ENCODE data around the gene CFAP61. TPM values are rescaled to one million over a fixed set of nuclear protein-coding genes. Genes with fewer than 3 reads are reported as not detected.

The CFAP61 gene
- total and polyA plus RNA-seq, 3 experiments from 2014 or later: not detected

DNA sequence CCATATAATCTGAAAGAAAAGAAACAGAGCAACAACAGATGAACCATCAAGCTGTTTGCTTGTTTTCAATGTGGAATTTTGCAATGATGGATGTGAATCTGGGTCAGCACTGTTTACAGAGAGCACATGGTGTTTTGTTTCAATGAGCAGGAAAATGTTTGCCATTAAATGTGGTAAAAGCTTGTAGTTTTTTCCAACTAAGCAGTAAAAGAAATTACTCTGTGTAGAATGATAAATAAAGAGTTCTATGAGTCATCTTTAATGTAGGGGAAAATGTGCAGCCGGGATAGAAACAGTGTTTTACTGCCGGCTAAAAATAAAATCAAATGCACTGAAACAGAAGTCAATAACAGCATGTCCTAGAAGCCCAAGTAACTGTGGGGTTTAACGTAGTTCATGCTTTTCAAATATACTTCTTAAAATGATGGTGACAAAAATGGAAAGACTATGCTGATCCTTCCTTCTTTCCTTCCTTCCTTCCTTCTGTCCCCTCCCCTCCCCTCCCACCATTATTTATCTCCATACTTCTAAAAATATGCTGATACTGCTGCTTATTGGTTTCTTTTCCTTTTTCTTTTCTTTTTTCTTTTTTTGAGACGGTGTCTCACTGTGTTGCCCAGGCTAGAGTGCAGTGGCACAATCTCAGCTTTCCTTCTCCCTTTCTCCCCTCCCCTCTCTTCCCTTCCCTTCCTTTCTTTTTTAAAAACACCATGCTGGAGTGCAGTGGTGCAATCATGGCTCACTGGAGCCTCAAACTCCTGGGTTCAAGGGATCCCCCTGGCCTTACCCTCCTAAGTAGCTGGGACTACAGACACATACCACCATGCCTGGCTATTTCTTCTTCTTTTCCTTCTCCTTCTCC lies 41.5 kb upstream of the CFAP61 start:
- Mint-ChIP-seq H3K4me3 (no peak overlapping the region), H3K27ac (no peak overlapping the region), H3K4me1 (peaks cover 0 to 9% (median 4%) of the 10 kb centered on the region in 3 donors), H3K9me3 (no peaks in the 10 kb centered on the region), H3K36me3 (peaks cover 0 to 1% (median 0%) of the 10 kb centered on the region in 3 donors), H3K27me3 (peaks cover 12 to 36% of the 10 kb centered on the region in 2 donors)
- DNase-seq: no peak
- Histone ChIP-seq H3K9me3 (ENCODE audit: low read length) (no peaks in the 10 kb centered on the region), H3K27ac (ENCODE audit: low read depth, low read length) (no peak overlapping the region), H3K4me3 (ENCODE audit: low read length) (no peak overlapping the region), H3K27me3 (ENCODE audit: insufficient read depth, low read length, poor library complexity, severe bottlenecking) (no peaks in the 10 kb centered on the region), H3K4me1 (ENCODE audit: insufficient read depth, low read length) (no peaks in the 10 kb centered on the region), H3K36me3 (ENCODE audit: insufficient read depth, low read length) (no peaks in the 10 kb centered on the region)
- POLR2A ChIA-PET: no interaction called here
- CTCF ChIA-PET: no interaction called here

DNA sequence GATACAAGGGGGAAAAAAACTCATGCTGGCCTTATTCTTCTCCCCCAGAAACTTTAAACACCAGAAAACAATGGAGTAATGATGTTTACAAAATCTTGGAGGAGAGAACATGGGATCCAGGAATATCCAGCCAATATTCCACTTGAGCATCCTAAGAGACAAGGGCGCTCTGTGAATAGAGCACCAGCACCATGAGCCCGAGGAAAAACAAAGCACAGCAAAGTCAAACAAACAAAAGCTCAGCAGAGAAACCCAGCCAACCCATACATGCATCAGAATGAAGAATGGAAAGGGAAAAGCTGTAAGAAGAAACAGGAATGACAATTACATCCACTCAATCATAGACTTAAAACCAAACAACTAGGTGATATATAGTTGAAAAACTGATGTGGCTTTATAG lies 39.8 kb upstream of the CFAP61 start:
- CTCF ChIA-PET: no interaction called here
- H3K36me3 Mint-ChIP-seq: peaks cover 0 to 5% (median 0%) of the 10 kb centered on the region in 3 donors
- Histone ChIP-seq H3K27me3 (ENCODE audit: insufficient read depth, low read length, poor library complexity, severe bottlenecking) (no peaks in the 10 kb centered on the region), H3K36me3 (ENCODE audit: insufficient read depth, low read length) (no peaks in the 10 kb centered on the region), H3K4me1 (ENCODE audit: insufficient read depth, low read length) (peaks cover 7% of the 10 kb centered on the region), H3K27ac (ENCODE audit: low read depth, low read length) (no peak overlapping the region), H3K4me3 (ENCODE audit: low read length) (no peak overlapping the region), H3K9me3 (ENCODE audit: low read length) (no peaks in the 10 kb centered on the region)
- H3K27ac Mint-ChIP-seq: peak overlapping the region in 1 of 8 donors; percentile 52
- H3K4me3 Mint-ChIP-seq: no peak overlapping the region
- H3K4me1 Mint-ChIP-seq: peaks cover 7 to 18% (median 9%) of the 10 kb centered on the region in 3 donors
- DNase-seq: no peak
- H3K27me3 Mint-ChIP-seq: peaks cover 10 to 23% of the 10 kb centered on the region in 2 donors
- no peaks in the 10 kb centered on the region for H3K9me3 Mint-ChIP-seq
- POLR2A ChIA-PET: no interaction called here

DNA sequence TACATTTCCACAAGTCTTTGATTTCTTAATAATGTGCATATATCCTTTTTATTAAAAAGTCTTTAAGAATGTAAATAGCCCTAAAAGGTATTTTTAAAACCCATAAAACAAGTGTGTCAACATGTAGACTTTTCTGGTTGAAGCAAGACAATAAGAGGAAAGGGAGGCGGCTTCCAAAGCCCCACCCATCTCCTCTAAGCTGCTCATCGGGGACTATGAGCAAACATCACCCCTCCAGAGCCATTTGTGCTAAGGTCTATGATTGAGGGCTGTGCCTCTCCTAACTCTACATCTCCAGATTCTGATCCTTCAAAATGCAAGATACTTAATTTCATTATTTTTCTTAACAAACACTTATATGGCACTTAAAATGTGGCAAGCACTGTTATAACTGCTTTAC lies 37.7 kb upstream of the CFAP61 start:
- H3K27ac ChIP-seq (ENCODE audit: low read depth, low read length): no peak overlapping the region
- DNase-seq: peak in 1 of 5 donors; percentile 11
- no peaks in the 10 kb centered on the region for H3K36me3 ChIP-seq (ENCODE audit: insufficient read depth, low read length)
- peaks cover 23% of the 10 kb centered on the region for H3K4me1 ChIP-seq (ENCODE audit: insufficient read depth, low read length)
- no peaks in the 10 kb centered on the region for H3K27me3 ChIP-seq (ENCODE audit: insufficient read depth, low read length, poor library complexity, severe bottlenecking)
- H3K9me3 ChIP-seq (ENCODE audit: low read length): no peaks in the 10 kb centered on the region
- no peak overlapping the region for H3K4me3 ChIP-seq (ENCODE audit: low read length)
- Mint-ChIP-seq H3K4me3 (peak overlapping the region in 3 of 7 donors; percentile 20 to 64 (median 32)), H3K9me3 (no peaks in the 10 kb centered on the region), H3K36me3 (peaks cover 0 to 14% (median 3%) of the 10 kb centered on the region in 3 donors), H3K27me3 (peaks cover 9 to 11% of the 10 kb centered on the region in 2 donors), H3K27ac (peak overlapping the region in 1 of 8 donors; percentile 2), H3K4me1 (peaks cover 24 to 39% (median 28%) of the 10 kb centered on the region in 3 donors)
- POLR2A ChIA-PET: no interaction called here
- CTCF ChIA-PET: interaction anchor here (3.4 kb wide), 1 partner anchor 37 kb away, joined by 30 read pairs; the partner anchor contains the start of genes CFAP61 and CRNKL1

DNA sequence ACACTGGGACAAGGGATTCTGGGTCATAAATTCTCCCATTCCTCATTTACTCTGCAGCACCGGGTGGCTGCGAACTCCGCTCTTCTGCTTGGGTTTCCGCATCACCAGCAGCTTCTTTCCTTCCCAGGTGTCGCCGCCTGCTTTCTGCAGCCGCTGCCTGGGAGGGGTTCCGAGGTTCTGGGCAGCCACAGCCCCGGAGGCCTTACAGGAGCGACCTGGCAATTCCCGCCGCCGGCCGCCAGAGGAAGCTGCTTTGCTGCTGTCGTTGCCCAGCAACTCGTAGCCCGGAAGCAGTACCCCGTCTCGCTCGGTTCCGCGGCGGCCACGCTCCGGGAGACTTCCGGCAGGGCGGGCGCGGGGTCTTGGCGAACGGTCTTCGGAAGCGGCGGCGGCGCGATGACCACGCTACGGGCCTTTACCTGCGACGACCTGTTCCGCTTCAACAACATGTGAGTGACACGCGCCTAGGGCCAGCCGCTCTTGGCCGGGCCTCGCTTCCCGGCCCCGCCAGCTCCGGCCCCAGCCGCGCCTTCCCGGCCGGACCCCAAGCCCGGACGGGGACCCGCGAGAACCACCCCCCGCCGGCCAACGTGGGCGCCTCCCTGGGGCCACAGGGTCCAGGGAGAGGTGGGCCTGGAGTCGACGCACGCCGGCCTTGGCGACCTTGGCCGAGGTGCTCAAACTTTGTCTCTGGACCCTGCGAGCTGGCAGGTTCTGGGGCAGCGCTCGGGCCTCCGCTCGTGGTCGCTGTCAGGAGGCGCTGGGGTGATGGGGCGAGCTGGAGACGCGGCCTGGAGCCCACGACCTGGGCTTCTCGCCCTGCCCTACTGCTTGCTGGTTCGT lies 35.1 kb upstream of the CFAP61 start, which contains the start of gene NAA20:
Gene NAA20 (plus strand): TSS at position 362 of the 843 bp plus-strand sequence. CDS start 35 bp downstream, at position 397.
- no peaks in the 10 kb centered on the region for H3K9me3 Mint-ChIP-seq
- H3K27ac Mint-ChIP-seq: peak within 1 kb of the TSS; percentile 93 to 98 (median 94)
- H3K4me1 Mint-ChIP-seq: peaks cover 43 to 65% (median 50%) of the 10 kb centered on the region in 3 donors
- H3K27me3 Mint-ChIP-seq: peaks cover 0 to 4% of the 10 kb centered on the region in 2 donors
- CTCF ChIA-PET: interaction anchor here (1.1 to 3.4 kb wide), 7 partner anchors 9 to 1429 kb away, joined by 3 to 30 read pairs (median 4); partner anchors contain the start of genes CFAP61 and CRNKL1
- Histone ChIP-seq H3K4me3 (ENCODE audit: low read length) (peak within 1 kb of the TSS; percentile 77), H3K36me3 (ENCODE audit: insufficient read depth, low read length) (no peaks in the 10 kb centered on the region), H3K27me3 (ENCODE audit: insufficient read depth, low read length, poor library complexity, severe bottlenecking) (no peaks in the 10 kb centered on the region), H3K9me3 (ENCODE audit: low read length) (no peaks in the 10 kb centered on the region), H3K27ac (ENCODE audit: low read depth, low read length) (peak within 1 kb of the TSS; percentile 68), H3K4me1 (ENCODE audit: insufficient read depth, low read length) (peaks cover 32% of the 10 kb centered on the region)
- H3K4me3 Mint-ChIP-seq: peak within 1 kb of the TSS; percentile 88 to 96 (median 92)
- POLR2A ChIA-PET: interaction anchor here (1.1 to 3.2 kb wide), 3 partner anchors 9 to 1729 kb away, joined by 3 to 26 read pairs (median 3); partner anchors contain the start of genes CFAP61, CRNKL1 and ZNF133
- peak; percentile 85 to 94 (median 87) for DNase-seq
- peaks cover 0 to 22% (median 3%) of the 10 kb centered on the region in 3 donors for H3K36me3 Mint-ChIP-seq

DNA sequence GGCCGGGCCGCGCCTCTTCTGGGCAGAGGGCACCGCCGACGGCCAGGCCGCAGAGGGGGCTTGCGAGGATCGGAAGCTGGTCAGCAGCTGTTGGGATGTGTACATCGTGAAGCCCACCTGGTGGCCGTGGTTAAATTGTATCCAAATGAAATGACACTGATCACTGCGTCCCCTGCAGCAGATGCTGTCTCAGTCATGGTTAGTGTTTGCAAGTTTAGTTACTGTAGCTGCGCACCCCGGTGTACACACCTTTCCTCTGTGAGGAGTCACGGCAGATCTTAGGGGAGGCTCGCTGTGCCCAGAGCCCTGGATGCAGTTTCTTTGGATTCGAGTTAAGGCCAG lies 34.5 kb upstream of the CFAP61 start:
- Histone ChIP-seq H3K9me3 (ENCODE audit: low read length) (no peaks in the 10 kb centered on the region), H3K36me3 (ENCODE audit: insufficient read depth, low read length) (no peaks in the 10 kb centered on the region), H3K4me1 (ENCODE audit: insufficient read depth, low read length) (peaks cover 32% of the 10 kb centered on the region), H3K27ac (ENCODE audit: low read depth, low read length) (peak overlapping the region; percentile 68), H3K27me3 (ENCODE audit: insufficient read depth, low read length, poor library complexity, severe bottlenecking) (no peaks in the 10 kb centered on the region), H3K4me3 (ENCODE audit: low read length) (peak overlapping the region; percentile 77)
- H3K27ac Mint-ChIP-seq: peak overlapping the region; percentile 84 to 93 (median 92)
- DNase-seq: peak in 3 of 5 donors; percentile 4 to 49 (median 23)
- peak overlapping the region; percentile 85 to 96 (median 88) for H3K4me3 Mint-ChIP-seq
- no peaks in the 10 kb centered on the region for H3K9me3 Mint-ChIP-seq
- POLR2A ChIA-PET: interaction anchor here (0.5 to 3.2 kb wide), 2 partner anchors 16 to 34 kb away, joined by 4 to 26 read pairs; partner anchors contain the start of genes CFAP61 and CRNKL1
- H3K36me3 Mint-ChIP-seq: peaks cover 0 to 28% (median 3%) of the 10 kb centered on the region in 3 donors
- peaks cover 0 to 2% of the 10 kb centered on the region in 2 donors for H3K27me3 Mint-ChIP-seq
- H3K4me1 Mint-ChIP-seq: peaks cover 43 to 70% (median 50%) of the 10 kb centered on the region in 3 donors
- CTCF ChIA-PET: interaction anchor here (1.1 to 3.4 kb wide), 5 partner anchors 10 to 1429 kb away, joined by 3 to 30 read pairs (median 4); partner anchors contain the start of genes CFAP61 and CRNKL1

DNA sequence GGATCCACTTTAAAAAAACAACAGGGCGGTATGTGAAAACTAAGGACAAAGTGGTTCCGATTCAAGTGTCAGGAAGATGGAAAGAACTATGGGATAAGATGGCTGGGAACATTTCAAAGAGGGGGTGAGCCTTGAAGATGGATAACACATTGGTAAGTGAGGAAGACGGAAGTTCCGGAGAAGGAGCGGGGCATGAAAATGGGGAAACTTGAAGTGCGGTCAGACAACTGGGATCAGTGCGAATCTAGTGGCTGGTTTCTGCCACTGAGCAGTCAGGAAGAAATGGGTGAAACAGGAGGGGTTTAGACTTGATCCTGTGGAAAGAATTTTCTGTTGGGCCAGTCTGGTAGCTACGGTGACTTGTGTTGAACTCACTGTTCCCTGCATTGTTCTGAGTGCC lies 34.0 kb upstream of the CFAP61 start:
- Histone ChIP-seq H3K9me3 (ENCODE audit: low read length) (no peaks in the 10 kb centered on the region), H3K4me1 (ENCODE audit: insufficient read depth, low read length) (peaks cover 32% of the 10 kb centered on the region), H3K36me3 (ENCODE audit: insufficient read depth, low read length) (no peaks in the 10 kb centered on the region), H3K4me3 (ENCODE audit: low read length) (peak overlapping the region; percentile 77), H3K27ac (ENCODE audit: low read depth, low read length) (peak overlapping the region; percentile 68), H3K27me3 (ENCODE audit: insufficient read depth, low read length, poor library complexity, severe bottlenecking) (no peaks in the 10 kb centered on the region)
- DNase-seq: no peak
- ChIA-PET CTCF (no interaction called here), POLR2A (interaction anchor here (0.5 to 3.2 kb wide), 3 partner anchors 15 to 34 kb away, joined by 3 to 26 read pairs (median 4); partner anchors contain the start of genes CFAP61 and CRNKL1)
- Mint-ChIP-seq H3K27ac (peak overlapping the region; percentile 72 to 93 (median 88)), H3K4me3 (peak overlapping the region; percentile 85 to 96 (median 88)), H3K36me3 (peaks cover 0 to 32% (median 4%) of the 10 kb centered on the region in 3 donors), H3K9me3 (no peaks in the 10 kb centered on the region), H3K27me3 (peaks cover 0 to 2% of the 10 kb centered on the region in 2 donors), H3K4me1 (peaks cover 43 to 72% (median 51%) of the 10 kb centered on the region in 3 donors)

DNA sequence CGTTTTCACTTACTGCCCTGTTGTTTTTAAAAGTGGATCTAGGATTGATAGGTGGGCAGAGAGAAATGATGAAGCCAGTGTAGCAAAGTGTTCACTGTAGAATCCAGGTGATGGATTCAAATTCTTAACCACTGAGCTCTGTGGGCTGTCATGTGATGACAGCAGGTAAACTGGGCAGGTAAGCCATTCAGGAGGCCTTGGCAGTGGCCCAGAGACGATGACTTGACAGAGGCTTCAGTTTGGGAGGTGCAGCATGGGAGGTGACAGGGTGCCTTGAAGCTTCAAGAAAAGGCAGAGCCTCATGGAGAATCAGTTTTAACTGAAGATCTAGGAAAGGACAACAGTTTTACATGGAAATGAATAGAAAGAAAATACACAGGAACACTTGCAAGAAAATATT lies 33.2 kb upstream of the CFAP61 start:
- H3K36me3 Mint-ChIP-seq: peaks cover 0 to 39% (median 6%) of the 10 kb centered on the region in 3 donors
- no peaks in the 10 kb centered on the region for H3K36me3 ChIP-seq (ENCODE audit: insufficient read depth, low read length)
- H3K9me3 Mint-ChIP-seq: no peaks in the 10 kb centered on the region
- ChIA-PET CTCF (no interaction called here), POLR2A (interaction anchor here (0.7 kb wide), 1 partner anchor 33 kb away, joined by 3 read pairs; the partner anchor contains the start of genes CFAP61 and CRNKL1)
- peak overlapping the region; percentile 85 to 96 (median 88) for H3K4me3 Mint-ChIP-seq
- H3K27ac ChIP-seq (ENCODE audit: low read depth, low read length): no peak overlapping the region
- peaks cover 32% of the 10 kb centered on the region for H3K4me1 ChIP-seq (ENCODE audit: insufficient read depth, low read length)
- peaks cover 47 to 79% (median 58%) of the 10 kb centered on the region in 3 donors for H3K4me1 Mint-ChIP-seq
- H3K27me3 ChIP-seq (ENCODE audit: insufficient read depth, low read length, poor library complexity, severe bottlenecking): no peaks in the 10 kb centered on the region
- H3K4me3 ChIP-seq (ENCODE audit: low read length): no peak overlapping the region
- H3K27ac Mint-ChIP-seq: peak overlapping the region; percentile 80 to 93 (median 88)
- H3K9me3 ChIP-seq (ENCODE audit: low read length): no peaks in the 10 kb centered on the region
- DNase-seq: no peak
- peaks cover 0 to 2% of the 10 kb centered on the region in 2 donors for H3K27me3 Mint-ChIP-seq
